ENCODE data around the gene TOE1. TPM values are rescaled to one million over a fixed set of nuclear protein-coding genes. Genes with fewer than 3 reads are reported as not detected.
A peak's percentile ranks its signal among the peaks of the same experiment; 100 is the strongest.

Gene TOE1
- total and polyA plus RNA-seq, 2 of the 8 experiments (the other 6 are each of a cell fraction or from before 2014, with no cell fraction given), result 15.2 to 25.8 TPM

GRCh38 chr1:45297666-45298356, 42.2 kb upstream of the TOE1 start:
- no peak for FAIRE-seq
- Histone ChIP-seq H2BK15ac (ENCODE audit: low read length) (no peak overlapping the region), H3K9me3 (ENCODE audit: insufficient read depth in 2 of 2, low read depth in 1 of 2, low read length in 1 of 2) (no peaks in the 10 kb centered on the region), H3K23me2 (ENCODE audit: low read depth, low read length) (no peaks in the 10 kb centered on the region), H2AFZ (ENCODE audit: low read length) (no peak overlapping the region), H4K20me1 (replicated peaks in 1 of 2; ENCODE audit: control insufficient read depth in 1 of 2, insufficient read depth in 2 of 2, low read length in 2 of 2) (no peaks in the 10 kb centered on the region), H3K4me3 (ENCODE audit: extremely low read depth in 1 of 4, insufficient read depth in 2 of 4, low read depth in 3 of 4, low read length in 4 of 4) (no peak overlapping the region), H3K4ac (replicated peaks; ENCODE audit: insufficient read length, low read depth, low read length) (no peak overlapping the region), H2BK5ac (ENCODE audit: low read depth, low read length) (no peak overlapping the region), H4K8ac (ENCODE audit: extremely low read depth, insufficient read depth, low read length) (peak overlapping the region; percentile 75; the same call in 1 of the 2 replicates), H3K27ac (ENCODE audit: low read depth, low read length) (no peak overlapping the region), H3K9ac (replicated peaks in 1 of 4; ENCODE audit: extremely low read depth in 1 of 4, low read depth in 3 of 4, low read length in 3 of 4) (no peak overlapping the region), H2BK12ac (ENCODE audit: low read depth, low read length) (no peak overlapping the region), H3K4me1 (replicated peaks in 1 of 4; ENCODE audit: control insufficient read depth in 3 of 4, insufficient read depth in 4 of 4, low read length in 3 of 4) (peaks cover 0 to 5% (median 0%) of the 10 kb centered on the region in 4 experiments; a peak in 5 of 7 replicates), H2AK5ac (ENCODE audit: low read depth, low read length) (no peak overlapping the region), H3K23ac (ENCODE audit: insufficient read length) (no peak overlapping the region), H3K36me3 (ENCODE audit: control insufficient read depth in 2 of 4, insufficient read depth in 4 of 4, low read length in 3 of 4) (no peaks in the 10 kb centered on the region), H3K79me1 (ENCODE audit: low read depth, low read length) (no peaks in the 10 kb centered on the region), H3K18ac (ENCODE audit: extremely low read depth, low read length) (no peak overlapping the region), H3K4me2 (ENCODE audit: insufficient read depth in 1 of 2, low read depth in 2 of 2, low read length in 2 of 2) (no peak overlapping the region), H2BK120ac (replicated peaks; ENCODE audit: low read depth, low read length) (no peak overlapping the region), H3K56ac (replicated peaks; ENCODE audit: insufficient read length, low read depth, low read length) (no peak overlapping the region), H3K27me3 (replicated peaks in 1 of 4; ENCODE audit: control insufficient read depth in 3 of 4, extremely low read depth in 1 of 4, insufficient read depth in 3 of 4, low read length in 3 of 4) (no peaks in the 10 kb centered on the region), H2BK20ac (ENCODE audit: low read length) (no peak overlapping the region), H4K91ac (replicated peaks; ENCODE audit: insufficient read length, low read length) (no peak overlapping the region), H3K79me2 (ENCODE audit: control insufficient read depth in 1 of 2, insufficient read depth in 2 of 2, low read length in 2 of 2) (no peaks in the 10 kb centered on the region), H4K5ac (ENCODE audit: insufficient read length, low read depth, low read length) (peak overlapping the region; percentile 20), H3K14ac (ENCODE audit: insufficient read length) (no peak overlapping the region)
- ChIA-PET CTCF (ENCODE audit: partially characterized antibody) (interaction anchor here (0.6 to 19.1 kb wide), 9 partner anchors 13 to 283 kb away, joined by 3 to 424 read pairs (median 4); partner anchors contain the start of genes HECTD3 and UROD), POLR2A (ENCODE audit: partially characterized antibody) (interaction anchor here (0.7 to 2.2 kb wide), 5 partner anchors 28 to 288 kb away, joined by 3 to 8 read pairs (median 4); partner anchors contain the start of genes HPDL, MUTYH and TOE1)
- DNase-seq (ENCODE audit: low read depth in 1 of 2, low spot score in 2 of 2), result no peak
- TF ChIP-seq YY1 (IDR thresholded peaks at IDR 0.05; ENCODE audit: low read depth, low read length) (0 out of 2 replicates have a peak, but pooled peaks have one; percentile 14), NRF1 (IDR thresholded peaks at IDR 0.05; ENCODE audit: low read depth, low read length) (no peak)
- WGBS, 2 experiments (ENCODE audit: extremely low coverage in 1 of 2, insufficient coverage in 1 of 2, insufficient read length in 1 of 2, insufficient replicate concordance in 2 of 2, low coverage in 1 of 2, low lambda C conversion rate in 2 of 2, missing lambda C conversion rate in 1 of 2), result 88% methylated on average over 8 of the region's 8 CpGs; no CpG with 5 or more reads in 1 of the 2 experiments
